Astrocyte of the cerebellum (primary cell): ENCODE results near the gene TEK.

Source experiments
- DNase-seq: peaks from one replicate; pipeline ENCODE4 v3.0.0-alpha.2; 2011; ENCODE audit warnings: low read depth
- H3K4me3 ChIP-seq: 2 replicates; pipeline ENCODE4 v1.5.1; 2011; ENCODE audit warnings: mild to moderate bottlenecking, low read depth, low read length, moderate library complexity
- CTCF ChIP-seq: IDR thresholded peaks from 2 replicates; pipeline ENCODE4 v1.5.1; 2012; ENCODE audit warnings: low read length, low read depth, moderate library complexity, mild to moderate bottlenecking; ENCODE audit errors: missing control alignments
- in situ Hi-C: cut with HindIII; loops from 2 replicates; pipeline ENCODE4 v1.10.0; 2017; ENCODE audit warnings: low sequenced_read_pairs

TEK gene

GRCh38 chr9:27108981-27109541, at the start of gene TEK:
Gene TEK (plus strand): TSS chr9:27109225. CDS start chr9:27109591, 366 bp downstream.
- H3K4me3 ChIP-seq, result peak within 1 kb of the TSS; percentile 4
- TF ChIP-seq CTCF, result no peak
- in situ Hi-C loops, result no loop called here
- no peak for DNase-seq

GRCh38 chr9:27059412-27059811, 49.6 kb upstream of the TEK start:
- in situ Hi-C loops, result no loop called here
- H3K4me3 ChIP-seq, result no peak overlapping the region
- no peak for DNase-seq
- TF ChIP-seq CTCF, result no peak

- TF ChIP-seq CTCF, result no peak
- no peak for DNase-seq
- in situ Hi-C loops, result no loop called here
- no peak overlapping the region for H3K4me3 ChIP-seq
Observed at GRCh38 chr9:27059907-27060306, 49.1 kb upstream of the TEK start.

GRCh38 chr9:27065288-27065687, 43.7 kb upstream of the TEK start:
- TF ChIP-seq CTCF, result no peak
- in situ Hi-C loops, result no loop called here
- no peak for DNase-seq
- H3K4me3 ChIP-seq, result no peak overlapping the region

GRCh38 chr9:27073841-27074728, 34.9 kb upstream of the TEK start:
- TF ChIP-seq CTCF, result no peak
- DNase-seq, result no peak
- H3K4me3 ChIP-seq, result no peak overlapping the region
- in situ Hi-C loops, result no loop called here

- in situ Hi-C loops, result no loop called here
- TF ChIP-seq CTCF, result no peak
- DNase-seq, result no peak
- H3K4me3 ChIP-seq, result no peak overlapping the region
Observed at GRCh38 chr9:27078685-27079084, 30.3 kb upstream of the TEK start.
